ENCODE results near the gene EHHADH. TPM values are rescaled to one million over a fixed set of nuclear protein-coding genes. Genes with fewer than 3 reads are reported as not detected.
A peak's percentile ranks its signal among the peaks of the same experiment; 100 is the strongest.
"Not testable (repeated sequence)": the region's sequence is repeated elsewhere in the genome, so short reads cannot be mapped to it uniquely, and the experiment has no call there.

EHHADH gene
- 2.1 TPM for polyA plus RNA-seq (2013, experiment 1 of 2)
- polyA plus RNA-seq (2013, experiment 2 of 2): 2.5 TPM

- 8% methylated on average over 53 of the region's 53 CpGs for WGBS
- peak within 1 kb of the TSS; percentile 77 for H3K9ac ChIP-seq (ENCODE audit: low read depth, low read length)
- H3K9me3 ChIP-seq (ENCODE audit: insufficient read depth, low read depth, low read length): peaks cover 14% of the 10 kb centered on the region
- H3K27me3 ChIP-seq (ENCODE audit: insufficient read depth, low read length): peaks cover 6% of the 10 kb centered on the region; the same call in 1 of the 2 replicates
- H3K4me3 ChIP-seq (ENCODE audit: low read length): peak within 1 kb of the TSS; percentile 68
- no peaks in the 10 kb centered on the region for H3K4me1 ChIP-seq (ENCODE audit: insufficient read depth, low read length)
- H3K36me3 ChIP-seq (ENCODE audit: insufficient read depth, low read length): no peaks in the 10 kb centered on the region
- peak within 1 kb of the TSS; percentile 40; the same call in 1 of the 2 replicates for H3K27ac ChIP-seq (ENCODE audit: low read depth, low read length)
Measured at GRCh38 chr3:185253645-185254410, at the start of gene EHHADH. EHHADH (minus strand) TSS chr3:185254049; CDS start chr3:185254022, 27 bp downstream.

GRCh38 chr3:185299918-185300426 is 46.1 kb upstream of the EHHADH start:
- H3K27ac ChIP-seq (ENCODE audit: low read depth, low read length); H3K9ac ChIP-seq (ENCODE audit: low read depth, low read length): not testable (repeated sequence)
- WGBS: 95% methylated on average over 8 of the region's 10 CpGs

GRCh38 chr3:185297867-185298266 is 44.0 kb upstream of the EHHADH start:
- Histone ChIP-seq H3K4me3 (ENCODE audit: low read length) (no peak overlapping the region), H3K9ac (ENCODE audit: low read depth, low read length) (no peak overlapping the region), H3K27ac (ENCODE audit: low read depth, low read length) (no peak overlapping the region), H3K4me1 (ENCODE audit: insufficient read depth, low read length) (no peaks in the 10 kb centered on the region), H3K9me3 (ENCODE audit: insufficient read depth, low read depth, low read length) (no peaks in the 10 kb centered on the region), H3K36me3 (ENCODE audit: insufficient read depth, low read length) (no peaks in the 10 kb centered on the region), H3K27me3 (ENCODE audit: insufficient read depth, low read length) (no peaks in the 10 kb centered on the region)
- 90% methylated on average over 3 of the region's 3 CpGs for WGBS

More at GRCh38 chr3:185299918-185300426, 46.1 kb upstream of the EHHADH start:
- H3K9me3 ChIP-seq (ENCODE audit: insufficient read depth, low read depth, low read length); H3K27me3 ChIP-seq (ENCODE audit: insufficient read depth, low read length); H3K4me3 ChIP-seq (ENCODE audit: low read length); H3K4me1 ChIP-seq (ENCODE audit: insufficient read depth, low read length); H3K36me3 ChIP-seq (ENCODE audit: insufficient read depth, low read length): not testable (repeated sequence)

DNA sequence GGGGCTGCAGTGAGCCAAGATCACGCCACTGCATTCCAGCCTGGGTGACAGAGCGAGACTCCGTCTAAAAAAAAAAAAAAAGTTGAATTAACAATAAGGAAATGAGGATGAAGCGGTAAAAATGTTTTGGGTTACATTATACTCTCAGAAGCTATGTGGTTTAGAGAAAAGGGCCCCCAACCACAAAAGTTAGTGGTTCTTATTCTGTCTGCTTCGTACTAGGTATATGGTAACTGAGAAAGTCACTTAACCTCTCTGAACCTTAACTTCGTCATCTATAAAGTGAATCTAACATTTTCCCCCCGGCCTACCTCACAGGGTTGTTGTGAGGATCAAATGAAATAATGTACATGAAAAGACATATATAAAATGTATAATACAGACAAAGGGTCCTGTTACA is 38.4 kb upstream of the EHHADH start:
- Histone ChIP-seq H3K9me3 (ENCODE audit: insufficient read depth, low read depth, low read length) (no peaks in the 10 kb centered on the region), H3K4me3 (ENCODE audit: low read length) (no peak overlapping the region), H3K36me3 (ENCODE audit: insufficient read depth, low read length) (0 out of 2 replicates have a peak, but pooled peaks cover 5% of the 10 kb centered on the region), H3K27ac (ENCODE audit: low read depth, low read length) (no peak overlapping the region), H3K4me1 (ENCODE audit: insufficient read depth, low read length) (no peaks in the 10 kb centered on the region), H3K9ac (ENCODE audit: low read depth, low read length) (no peak overlapping the region), H3K27me3 (ENCODE audit: insufficient read depth, low read length) (no peaks in the 10 kb centered on the region)
- WGBS: 91% methylated on average over 4 of the region's 7 CpGs

DNA sequence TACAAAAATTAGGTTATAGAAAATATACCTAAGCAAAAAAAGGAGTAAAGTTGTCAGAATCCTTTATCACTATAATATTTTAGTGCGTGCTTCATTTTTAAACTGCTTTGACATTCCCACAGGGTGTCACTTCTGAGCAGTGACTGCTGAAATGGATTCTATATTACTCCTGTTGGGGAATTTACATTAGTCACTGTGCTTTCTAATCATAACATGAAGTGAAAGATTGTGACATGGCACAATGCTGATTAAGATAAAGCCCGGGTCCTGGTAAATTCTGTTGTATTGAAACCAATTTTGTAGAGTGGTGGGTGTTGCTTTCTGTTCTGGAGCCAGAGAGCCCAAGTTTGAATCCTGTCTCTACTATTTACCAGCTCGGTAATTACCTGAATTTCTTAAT is 36.4 kb upstream of the EHHADH start:
- Histone ChIP-seq H3K4me1 (ENCODE audit: insufficient read depth, low read length) (no peaks in the 10 kb centered on the region), H3K27me3 (ENCODE audit: insufficient read depth, low read length) (no peaks in the 10 kb centered on the region), H3K36me3 (ENCODE audit: insufficient read depth, low read length) (0 out of 2 replicates have a peak, but pooled peaks cover 5% of the 10 kb centered on the region), H3K9ac (ENCODE audit: low read depth, low read length) (no peak overlapping the region), H3K9me3 (ENCODE audit: insufficient read depth, low read depth, low read length) (no peaks in the 10 kb centered on the region), H3K27ac (ENCODE audit: low read depth, low read length) (no peak overlapping the region), H3K4me3 (ENCODE audit: low read length) (no peak overlapping the region)
- 90% methylated on average over 2 of the region's 3 CpGs for WGBS

DNA sequence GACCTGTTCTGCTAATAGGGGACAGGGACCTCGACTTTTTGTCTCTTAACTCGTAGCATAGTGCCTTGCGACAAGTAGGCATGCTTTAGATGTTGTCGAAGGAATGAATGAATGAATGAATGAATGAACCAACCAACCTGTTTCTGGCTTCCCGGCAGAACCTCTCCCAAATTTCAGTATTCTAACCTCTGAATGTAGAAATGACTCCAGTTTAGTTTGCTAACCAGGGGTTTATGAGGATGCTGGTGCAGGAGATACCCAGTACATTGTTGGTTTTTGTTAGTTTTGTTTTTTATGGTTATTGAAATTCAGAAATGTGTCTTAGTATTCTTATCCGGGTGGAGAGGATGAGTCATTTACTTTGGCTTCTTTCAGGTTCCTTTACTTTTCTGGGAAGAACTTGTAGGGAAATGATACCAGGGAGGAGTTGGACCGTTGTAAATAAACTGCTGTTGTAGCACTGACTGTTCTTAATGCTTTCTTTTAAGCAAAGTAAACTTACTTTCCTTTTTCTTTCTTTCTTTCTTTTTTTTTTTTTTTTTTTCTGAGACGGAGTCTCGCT is 29.6 kb upstream of the EHHADH start:
- Histone ChIP-seq H3K27ac (ENCODE audit: low read depth, low read length) (no peak overlapping the region), H3K4me3 (ENCODE audit: low read length) (peak overlapping the region; percentile 78), H3K9me3 (ENCODE audit: insufficient read depth, low read depth, low read length) (no peaks in the 10 kb centered on the region), H3K36me3 (ENCODE audit: insufficient read depth, low read length) (no peaks in the 10 kb centered on the region), H3K9ac (ENCODE audit: low read depth, low read length) (peak overlapping the region; percentile 57; the same call in 1 of the 2 replicates), H3K27me3 (ENCODE audit: insufficient read depth, low read length) (no peaks in the 10 kb centered on the region), H3K4me1 (ENCODE audit: insufficient read depth, low read length) (no peaks in the 10 kb centered on the region)
- whole genome bisulfite sequencing: 63% methylated on average over 9 of the region's 9 CpGs

- Histone ChIP-seq H3K36me3 (ENCODE audit: insufficient read depth, low read length) (no peaks in the 10 kb centered on the region), H3K4me1 (ENCODE audit: insufficient read depth, low read length) (no peaks in the 10 kb centered on the region), H3K27ac (ENCODE audit: low read depth, low read length) (peak overlapping the region; percentile 38; the same call in 1 of the 2 replicates), H3K9ac (ENCODE audit: low read depth, low read length) (peak overlapping the region; percentile 57; the same call in 1 of the 2 replicates), H3K9me3 (ENCODE audit: insufficient read depth, low read depth, low read length) (no peaks in the 10 kb centered on the region), H3K4me3 (ENCODE audit: low read length) (peak overlapping the region; percentile 78), H3K27me3 (ENCODE audit: insufficient read depth, low read length) (no peaks in the 10 kb centered on the region)
- WGBS: 8% methylated on average over 41 of the region's 41 CpGs
Measured at GRCh38 chr3:185282696-185283373, 29.0 kb upstream of the EHHADH start.

GRCh38 chr3:185280572-185281365 is 26.9 kb upstream of the EHHADH start:
- Histone ChIP-seq H3K4me1 (ENCODE audit: insufficient read depth, low read length) (no peaks in the 10 kb centered on the region), H3K36me3 (ENCODE audit: insufficient read depth, low read length) (no peaks in the 10 kb centered on the region), H3K27ac (ENCODE audit: low read depth, low read length) (no peak overlapping the region), H3K4me3 (ENCODE audit: low read length) (no peak overlapping the region), H3K27me3 (ENCODE audit: insufficient read depth, low read length) (no peaks in the 10 kb centered on the region), H3K9ac (ENCODE audit: low read depth, low read length) (no peak overlapping the region), H3K9me3 (ENCODE audit: insufficient read depth, low read depth, low read length) (no peaks in the 10 kb centered on the region)
- 89% methylated on average over 3 of the region's 4 CpGs for WGBS

DNA sequence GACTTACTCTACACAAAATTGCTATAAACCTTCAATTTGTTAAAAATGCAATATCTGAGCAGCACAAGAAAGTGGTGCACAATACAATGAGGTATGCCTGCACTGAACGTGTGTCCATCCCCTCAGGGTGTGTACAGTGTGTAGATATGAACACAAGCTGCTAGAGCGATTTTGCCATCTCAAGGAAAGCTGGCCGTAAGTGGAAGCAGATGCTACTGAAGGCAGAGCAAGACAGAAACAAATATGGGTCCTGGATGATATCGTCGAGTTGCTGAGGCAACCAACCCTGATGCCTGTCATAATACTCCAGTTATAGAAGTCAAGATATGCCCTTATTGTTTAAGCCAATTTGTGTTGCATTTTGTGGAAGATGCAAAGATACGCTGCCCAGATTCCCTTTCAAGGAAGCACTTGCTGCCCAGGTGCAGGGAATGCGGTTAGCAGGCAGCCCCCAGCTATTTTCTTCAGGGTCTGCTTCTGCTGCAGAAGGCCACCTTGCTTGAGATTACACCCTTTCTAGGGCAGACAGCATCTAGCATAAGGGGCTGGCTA is 25.8 kb upstream of the EHHADH start:
- Histone ChIP-seq H3K4me3 (ENCODE audit: low read length) (no peak overlapping the region), H3K27ac (ENCODE audit: low read depth, low read length) (no peak overlapping the region), H3K4me1 (ENCODE audit: insufficient read depth, low read length) (no peaks in the 10 kb centered on the region), H3K9me3 (ENCODE audit: insufficient read depth, low read depth, low read length) (no peaks in the 10 kb centered on the region), H3K27me3 (ENCODE audit: insufficient read depth, low read length) (no peaks in the 10 kb centered on the region), H3K9ac (ENCODE audit: low read depth, low read length) (no peak overlapping the region), H3K36me3 (ENCODE audit: insufficient read depth, low read length) (no peaks in the 10 kb centered on the region)
- 89% methylated on average over 7 of the region's 7 CpGs for WGBS

GRCh38 chr3:185276415-185276814 is 22.6 kb upstream of the EHHADH start:
- Histone ChIP-seq H3K9me3 (ENCODE audit: insufficient read depth, low read depth, low read length) (no peaks in the 10 kb centered on the region), H3K4me1 (ENCODE audit: insufficient read depth, low read length) (no peaks in the 10 kb centered on the region), H3K27me3 (ENCODE audit: insufficient read depth, low read length) (peaks cover 10% of the 10 kb centered on the region; the same call in 1 of the 2 replicates), H3K36me3 (ENCODE audit: insufficient read depth, low read length) (no peaks in the 10 kb centered on the region), H3K4me3 (ENCODE audit: low read length) (no peak overlapping the region), H3K9ac (ENCODE audit: low read depth, low read length) (no peak overlapping the region), H3K27ac (ENCODE audit: low read depth, low read length) (no peak overlapping the region)
- WGBS: 95% methylated on average over 4 of the region's 4 CpGs

All from HUES64 (cell line).